Neuronal stem cell (in vitro differentiated cells): ENCODE measurements around the gene WWOX.

ENCODE experiments used
- DNase-seq: peaks from one replicate; pipeline ENCODE4 v3.0.0-alpha.2; 2013; ENCODE audit warnings: low spot score
- H2AFZ ChIP-seq: one replicate; pipeline ENCODE4 v1.6.1; 2013; ENCODE audit warnings: mild to moderate bottlenecking, low read length, inconsistent platforms
- H2AK5ac ChIP-seq: 2 replicates; pipeline ENCODE4 v1.6.1; 2013; ENCODE audit warnings: low read depth, mild to moderate bottlenecking, inconsistent platforms, low read length, moderate library complexity, mixed read lengths
- H2BK120ac ChIP-seq: 2 replicates; pipeline ENCODE4 v1.6.1; 2013; ENCODE audit warnings: low read depth, mild to moderate bottlenecking, inconsistent platforms, low read length, moderate library complexity, mixed read lengths
- H2BK12ac ChIP-seq: one replicate; pipeline ENCODE4 v1.6.1; 2013; ENCODE audit warnings: low read length, inconsistent platforms
- H2BK15ac ChIP-seq: 2 replicates; pipeline ENCODE4 v1.6.1; 2013; ENCODE audit warnings: mild to moderate bottlenecking, low read length, inconsistent platforms, mixed read lengths
- H2BK5ac ChIP-seq: one replicate; pipeline ENCODE4 v1.6.1; 2013; ENCODE audit warnings: inconsistent platforms, mild to moderate bottlenecking, low read length, moderate library complexity
- H3K14ac ChIP-seq: one replicate; pipeline ENCODE4 v1.6.1; 2013; ENCODE audit warnings: low read length, inconsistent platforms
- H3K18ac ChIP-seq: 2 replicates; pipeline ENCODE4 v1.6.1; 2013; ENCODE audit warnings: low read length, inconsistent platforms
- H3K23ac ChIP-seq: 2 replicates; pipeline ENCODE4 v1.6.1; 2013; ENCODE audit warnings: low read depth, mild to moderate bottlenecking, mixed read lengths, low read length, inconsistent platforms; ENCODE audit not compliant: poor library complexity
- H3K27ac ChIP-seq: replicated peaks from 3 replicates; pipeline ENCODE4 v1.5.1; 2013; ENCODE audit warnings: low read length, inconsistent platforms
- H3K27me3 ChIP-seq, 3 experiments: 2 replicates each; pipeline ENCODE4 v1.6.1; 2013; ENCODE audit warnings: low read length in 3 of 3, mild to moderate bottlenecking in 2 of 3, inconsistent platforms in 1 of 3, low read depth in 1 of 3, mixed read lengths in 1 of 3, moderate library complexity in 1 of 3; ENCODE audit not compliant: control insufficient read depth in 3 of 3, insufficient read depth in 3 of 3
- H3K36me3 ChIP-seq, 2 donors: replicated peaks in 1 of 2; 2 replicates each; pipeline ENCODE4 v1.6.1; 2013; ENCODE audit warnings: low read length in 2 of 2; ENCODE audit not compliant: control insufficient read depth in 2 of 2, insufficient read depth in 2 of 2
- H3K4ac ChIP-seq: 2 replicates; pipeline ENCODE4 v1.6.1; 2013; ENCODE audit warnings: inconsistent platforms, mild to moderate bottlenecking, low read length, moderate library complexity
- H3K4me1 ChIP-seq, 2 donors: 1 replicate in 1 of 2; 2 replicates in 1 of 2; pipeline ENCODE4 v1.6.1; 2013; ENCODE audit warnings: low read length in 2 of 2, low read depth in 1 of 2; ENCODE audit not compliant: control insufficient read depth in 2 of 2, insufficient read depth in 1 of 2
- H3K4me2 ChIP-seq: one replicate; pipeline ENCODE4 v1.6.1; 2013; ENCODE audit warnings: mild to moderate bottlenecking, low read length, inconsistent platforms; ENCODE audit not compliant: insufficient read depth, poor library complexity, severe bottlenecking
- H3K4me3 ChIP-seq, 2 donors: 2 replicates each; pipeline ENCODE4 v1.5.1; 2013; ENCODE audit warnings: low read length in 2 of 2, mild to moderate bottlenecking in 2 of 2, inconsistent platforms in 1 of 2, moderate library complexity in 1 of 2
- H3K79me1 ChIP-seq: one replicate; pipeline ENCODE4 v1.6.1; 2013; ENCODE audit warnings: low read depth, mild to moderate bottlenecking, inconsistent platforms, low read length, moderate library complexity
- H3K9ac ChIP-seq: one replicate; pipeline ENCODE4 v1.6.1; 2013; ENCODE audit warnings: mild to moderate bottlenecking, low read depth, low read length, inconsistent platforms; ENCODE audit not compliant: poor library complexity
- H3K9me3 ChIP-seq, 2 donors: replicated peaks in 1 of 2; 2 replicates each; pipeline versions ENCODE3 to v1.6.1; 2013; ENCODE audit warnings: low read length in 2 of 2, mild to moderate bottlenecking in 2 of 2, inconsistent platforms in 1 of 2, low read depth in 1 of 2, mixed read lengths in 1 of 2, moderate library complexity in 1 of 2; ENCODE audit not compliant: control insufficient read depth in 2 of 2, insufficient read depth in 1 of 2
- H4K8ac ChIP-seq: one replicate; pipeline ENCODE4 v1.6.1; 2013; ENCODE audit warnings: low read depth, mild to moderate bottlenecking, inconsistent platforms, low read length, moderate library complexity
- H4K91ac ChIP-seq: one replicate; pipeline ENCODE4 v1.6.1; 2013; ENCODE audit warnings: low read length, low read depth, mild to moderate bottlenecking, inconsistent platforms; ENCODE audit not compliant: poor library complexity
- WGBS, 2 donors: extraction: QIAGEN DNeasy Blood & Tissue Kit; methylation state at CpG; one replicate each; pipeline ENCODE4 v1.1.7; 2013; ENCODE audit warnings: missing lambda C conversion rate in 2 of 2, mixed read lengths in 1 of 2; ENCODE audit not compliant: insufficient read length in 2 of 2, insufficient replicate concordance in 1 of 2; ENCODE audit errors: extremely low coverage in 2 of 2; 5-methylcytosine and 5-hydroxymethylcytosine counted together

WWOX gene

GRCh38 chr16:79047337-79047736, 947.9 kb downstream of the WWOX start:
- H2BK120ac ChIP-seq: no peak overlapping the region
- H3K27ac ChIP-seq: no peak overlapping the region
- H3K9me3 ChIP-seq: no peaks in the 10 kb centered on the region
- H2AK5ac ChIP-seq: no peak overlapping the region
- H3K27me3 ChIP-seq: no peaks in the 10 kb centered on the region
- no peak overlapping the region for H3K4me3 ChIP-seq
- no peak overlapping the region for H2BK12ac ChIP-seq
- H3K14ac ChIP-seq: no peak overlapping the region
- H2BK5ac ChIP-seq: no peak overlapping the region
- no peak overlapping the region for H3K9ac ChIP-seq
- DNase-seq: no peak
- no peaks in the 10 kb centered on the region for H3K36me3 ChIP-seq
- no peak overlapping the region for H2BK15ac ChIP-seq
- H3K23ac ChIP-seq: no peak overlapping the region
- no peak overlapping the region for H4K8ac ChIP-seq
- no peak overlapping the region for H2AFZ ChIP-seq
- H3K79me1 ChIP-seq: no peaks in the 10 kb centered on the region
- H3K4me2 ChIP-seq: no peak overlapping the region
- WGBS, 2 donors: no CpG with 5 or more reads among the region's 3 CpGs
- peaks cover 0 to 2% of the 10 kb centered on the region in 2 donors for H3K4me1 ChIP-seq
- no peak overlapping the region for H4K91ac ChIP-seq
- H3K18ac ChIP-seq: no peak overlapping the region
- H3K4ac ChIP-seq: no peak overlapping the region

DNA sequence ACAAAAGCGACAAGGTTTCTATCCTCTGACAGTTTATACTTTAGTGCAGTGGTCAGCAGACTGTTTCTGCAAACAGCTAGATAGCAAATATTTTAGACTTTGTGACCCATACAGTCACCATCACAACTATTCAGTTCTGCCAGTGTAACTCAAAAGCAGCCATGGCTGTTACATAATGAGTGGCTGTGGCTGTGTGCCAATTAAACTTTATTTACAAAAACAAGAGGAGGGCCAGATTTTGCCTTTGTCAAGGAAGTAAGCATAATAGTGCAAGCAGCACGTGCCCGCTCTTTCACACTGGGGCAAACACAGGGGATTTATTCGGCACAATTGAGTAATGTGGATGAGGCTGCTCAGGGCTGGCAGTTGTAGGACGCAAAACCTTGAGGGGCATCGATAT, 949.6 kb downstream of the WWOX start:
- Histone ChIP-seq H2BK15ac (no peak overlapping the region), H2AFZ (no peak overlapping the region), H2AK5ac (no peak overlapping the region), H3K9ac (no peak overlapping the region), H4K91ac (no peak overlapping the region), H3K9me3 (no peaks in the 10 kb centered on the region), H3K27ac (no peak overlapping the region), H3K14ac (no peak overlapping the region), H3K18ac (no peak overlapping the region), H3K36me3 (no peaks in the 10 kb centered on the region), H2BK120ac (no peak overlapping the region), H2BK12ac (no peak overlapping the region), H2BK5ac (no peak overlapping the region), H3K23ac (no peak overlapping the region), H3K4ac (no peak overlapping the region), H3K4me3 (no peak overlapping the region), H3K4me1 (peaks cover 0 to 2% of the 10 kb centered on the region in 2 donors), H3K79me1 (no peaks in the 10 kb centered on the region), H4K8ac (no peak overlapping the region), H3K4me2 (no peak overlapping the region), H3K27me3 (no peaks in the 10 kb centered on the region)
- no CpG with 5 or more reads among the region's 6 CpGs for WGBS, 2 donors
- DNase-seq: no peak

DNA sequence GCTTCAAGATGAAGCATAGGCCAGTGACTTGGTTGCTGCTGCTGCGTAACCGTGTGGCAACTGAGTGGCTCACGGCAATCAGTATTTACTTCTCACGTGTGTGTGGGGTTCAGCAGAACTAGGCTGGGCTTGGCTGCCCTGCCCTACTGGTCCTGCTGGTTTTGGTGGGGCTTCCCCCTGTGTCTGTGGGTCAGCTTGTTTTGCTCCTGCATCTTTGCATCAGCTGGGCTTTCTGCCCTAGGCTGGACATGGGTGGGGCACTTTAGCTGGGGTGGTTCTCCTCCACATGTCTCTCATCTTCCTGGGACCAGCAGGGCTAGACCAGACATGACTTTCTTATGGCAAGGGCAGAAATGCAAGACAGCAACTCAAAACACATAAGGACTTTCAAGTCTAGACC, 950.6 kb downstream of the WWOX start:
- H4K8ac ChIP-seq: no peak overlapping the region
- no peak overlapping the region for H3K9ac ChIP-seq
- H3K4me2 ChIP-seq: no peak overlapping the region
- H4K91ac ChIP-seq: no peak overlapping the region
- no peak overlapping the region for H3K18ac ChIP-seq
- H3K23ac ChIP-seq: no peak overlapping the region
- H2BK15ac ChIP-seq: no peak overlapping the region
- no peaks in the 10 kb centered on the region for H3K36me3 ChIP-seq
- no peak overlapping the region for H2BK120ac ChIP-seq
- H3K4me3 ChIP-seq: no peak overlapping the region
- DNase-seq: no peak
- peaks cover 0 to 2% of the 10 kb centered on the region in 2 donors for H3K4me1 ChIP-seq
- no peak overlapping the region for H3K4ac ChIP-seq
- H2AFZ ChIP-seq: no peak overlapping the region
- no peak overlapping the region for H2BK5ac ChIP-seq
- H3K14ac ChIP-seq: no peak overlapping the region
- H3K79me1 ChIP-seq: no peaks in the 10 kb centered on the region
- no peak overlapping the region for H3K27ac ChIP-seq
- H2AK5ac ChIP-seq: no peak overlapping the region
- H2BK12ac ChIP-seq: no peak overlapping the region
- peaks cover 0 to 1% of the 10 kb centered on the region in 2 donors for H3K9me3 ChIP-seq
- no CpG with 5 or more reads among the region's 4 CpGs for WGBS, 2 donors
- H3K27me3 ChIP-seq: no peaks in the 10 kb centered on the region

GRCh38 chr16:79051313-79051712, 951.9 kb downstream of the WWOX start:
- Histone ChIP-seq H3K23ac (no peak overlapping the region), H3K4ac (no peak overlapping the region), H3K4me2 (no peak overlapping the region), H3K9ac (no peak overlapping the region), H4K8ac (no peak overlapping the region), H2AFZ (no peak overlapping the region), H2BK12ac (no peak overlapping the region), H2BK15ac (no peak overlapping the region), H3K4me1 (peaks cover 0 to 2% of the 10 kb centered on the region in 2 donors), H3K9me3 (peaks cover 2 to 11% of the 10 kb centered on the region in 2 donors), H3K36me3 (no peaks in the 10 kb centered on the region), H3K18ac (no peak overlapping the region), H2BK120ac (no peak overlapping the region), H3K27ac (no peak overlapping the region), H3K79me1 (no peaks in the 10 kb centered on the region), H3K14ac (no peak overlapping the region), H4K91ac (no peak overlapping the region), H3K4me3 (no peak overlapping the region), H3K27me3 (no peaks in the 10 kb centered on the region), H2AK5ac (no peak overlapping the region), H2BK5ac (no peak overlapping the region)
- WGBS, 2 donors: no CpG with 5 or more reads among the region's 4 CpGs
- DNase-seq: no peak
